ENCODE results near the gene FZR1. TPM values are rescaled to one million over a fixed set of nuclear protein-coding genes. Genes with fewer than 3 reads are reported as not detected.
"Not testable (repeated sequence)": the region's sequence is repeated elsewhere in the genome, so short reads cannot be mapped to it uniquely, and the experiment has no call there.

FZR1 gene
- total RNA-seq, 1 donor from 2014 or later, result 53.9 TPM

DNA sequence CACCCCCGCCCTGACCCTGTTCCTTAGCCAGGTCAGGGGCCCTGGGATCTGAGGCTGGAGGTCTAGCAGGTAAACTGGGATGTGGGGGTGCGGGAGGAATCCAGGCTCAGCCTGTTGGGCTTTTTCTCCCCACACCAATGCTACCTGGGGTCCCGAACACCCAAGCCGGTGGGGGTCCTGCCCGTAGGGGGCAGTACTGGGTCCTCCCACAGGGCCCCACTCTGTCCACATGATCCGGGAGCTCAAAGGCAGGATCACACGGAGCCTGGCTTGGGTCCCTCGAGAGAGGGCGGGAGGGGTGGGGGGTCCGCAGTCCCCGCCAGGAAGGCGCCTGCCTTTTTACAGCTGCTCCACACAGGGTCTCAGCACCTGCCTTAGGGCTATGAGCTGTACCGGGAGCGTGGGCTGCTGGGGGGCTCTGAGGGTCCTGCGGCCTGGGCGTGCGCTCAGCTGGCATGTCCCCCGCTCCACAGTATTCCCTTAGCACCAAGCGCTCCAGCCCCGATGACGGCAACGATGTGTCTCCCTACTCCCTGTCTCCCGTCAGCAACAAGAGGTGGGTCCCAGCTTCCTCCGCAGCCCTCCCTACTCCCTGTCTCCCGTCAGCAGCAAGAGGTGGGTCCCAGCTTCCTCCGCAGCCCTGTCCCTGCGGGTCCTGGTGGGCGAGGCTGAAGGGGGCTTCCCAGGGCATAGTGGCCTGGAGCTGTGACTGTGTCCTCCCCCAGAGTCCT lies 20.6 kb downstream of the FZR1 start:
- TF ChIP-seq, protein P1, sequence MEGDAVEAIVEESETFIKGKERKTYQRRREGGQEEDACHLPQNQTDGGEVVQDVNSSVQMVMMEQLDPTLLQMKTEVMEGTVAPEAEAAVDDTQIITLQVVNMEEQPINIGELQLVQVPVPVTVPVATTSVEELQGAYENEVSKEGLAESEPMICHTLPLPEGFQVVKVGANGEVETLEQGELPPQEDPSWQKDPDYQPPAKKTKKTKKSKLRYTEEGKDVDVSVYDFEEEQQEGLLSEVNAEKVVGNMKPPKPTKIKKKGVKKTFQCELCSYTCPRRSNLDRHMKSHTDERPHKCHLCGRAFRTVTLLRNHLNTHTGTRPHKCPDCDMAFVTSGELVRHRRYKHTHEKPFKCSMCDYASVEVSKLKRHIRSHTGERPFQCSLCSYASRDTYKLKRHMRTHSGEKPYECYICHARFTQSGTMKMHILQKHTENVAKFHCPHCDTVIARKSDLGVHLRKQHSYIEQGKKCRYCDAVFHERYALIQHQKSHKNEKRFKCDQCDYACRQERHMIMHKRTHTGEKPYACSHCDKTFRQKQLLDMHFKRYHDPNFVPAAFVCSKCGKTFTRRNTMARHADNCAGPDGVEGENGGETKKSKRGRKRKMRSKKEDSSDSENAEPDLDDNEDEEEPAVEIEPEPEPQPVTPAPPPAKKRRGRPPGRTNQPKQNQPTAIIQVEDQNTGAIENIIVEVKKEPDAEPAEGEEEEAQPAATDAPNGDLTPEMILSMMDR (conservative IDR thresholded peaks at IDR 0.05; ENCODE audit: low read depth, low read length), result peak; percentile 29
- no peak for DNase-seq (ENCODE audit: low read depth)
- H3K4me3 ChIP-seq (ENCODE audit: low read depth, low read length), result no peak overlapping the region

DNA sequence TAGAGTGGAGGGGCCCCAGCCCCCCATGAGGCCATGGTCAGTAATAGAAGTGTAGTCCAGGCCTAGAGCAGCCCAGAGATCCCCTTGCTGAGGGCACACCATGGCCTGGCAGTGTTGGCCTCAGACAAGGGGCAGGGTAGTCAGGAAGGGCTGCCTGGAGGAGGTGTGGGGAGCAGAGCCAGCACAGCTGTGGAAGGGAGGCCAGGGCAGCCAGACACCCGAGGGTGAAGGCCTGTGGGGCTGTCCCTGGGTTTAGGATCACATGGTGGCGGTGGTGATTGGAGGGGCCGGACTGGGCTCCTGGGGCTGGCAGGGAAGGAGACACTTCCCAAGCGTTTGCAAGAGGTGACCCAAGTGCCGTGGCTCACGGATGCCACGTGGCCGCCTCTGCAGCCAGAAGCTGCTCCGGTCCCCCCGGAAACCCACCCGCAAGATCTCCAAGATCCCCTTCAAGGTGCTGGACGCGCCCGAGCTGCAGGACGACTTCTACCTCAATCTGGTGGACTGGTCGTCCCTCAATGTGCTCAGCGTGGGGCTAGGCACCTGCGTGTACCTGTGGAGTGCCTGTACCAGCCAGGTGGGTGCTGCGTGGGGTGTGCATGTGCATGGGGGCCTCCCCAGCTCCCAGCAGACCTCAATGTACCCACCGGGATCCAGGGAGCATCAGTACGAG lies 21.3 kb downstream of the FZR1 start:
- TF ChIP-seq, protein P1 (conservative IDR thresholded peaks at IDR 0.05; ENCODE audit: low read depth, low read length), result no peak

DNA sequence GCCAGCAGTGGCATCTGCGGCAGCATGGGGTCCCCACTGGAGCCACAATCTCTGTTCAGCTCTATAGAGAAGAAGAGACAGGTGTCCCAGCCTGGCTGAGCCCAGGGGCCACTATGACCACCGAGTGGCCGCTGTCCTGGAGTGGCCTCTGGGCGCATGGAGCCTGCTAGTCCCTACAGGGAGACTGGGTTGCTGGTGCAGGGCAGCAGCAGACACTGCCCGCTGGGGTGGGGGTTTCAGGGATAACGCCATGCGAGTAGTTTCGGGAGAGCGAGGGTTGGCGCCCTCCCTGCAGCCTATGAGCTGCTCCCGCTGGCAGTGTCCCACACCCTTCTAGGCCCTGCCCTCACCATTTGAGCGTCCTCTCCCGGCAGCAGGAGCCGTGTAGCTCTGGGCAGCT lies 22.0 kb downstream of the FZR1 start:
- TF ChIP-seq, protein P1 (conservative IDR thresholded peaks at IDR 0.05; ENCODE audit: low read depth, low read length), result no peak
- no peak for DNase-seq (ENCODE audit: low read depth)
- no peak overlapping the region for H3K4me3 ChIP-seq (ENCODE audit: low read depth, low read length)

More for the DNA sequence above, 21.3 kb downstream of the FZR1 start:
- H3K4me3 ChIP-seq (ENCODE audit: low read depth, low read length), result no peak overlapping the region
- DNase-seq (ENCODE audit: low read depth), result no peak

DNA sequence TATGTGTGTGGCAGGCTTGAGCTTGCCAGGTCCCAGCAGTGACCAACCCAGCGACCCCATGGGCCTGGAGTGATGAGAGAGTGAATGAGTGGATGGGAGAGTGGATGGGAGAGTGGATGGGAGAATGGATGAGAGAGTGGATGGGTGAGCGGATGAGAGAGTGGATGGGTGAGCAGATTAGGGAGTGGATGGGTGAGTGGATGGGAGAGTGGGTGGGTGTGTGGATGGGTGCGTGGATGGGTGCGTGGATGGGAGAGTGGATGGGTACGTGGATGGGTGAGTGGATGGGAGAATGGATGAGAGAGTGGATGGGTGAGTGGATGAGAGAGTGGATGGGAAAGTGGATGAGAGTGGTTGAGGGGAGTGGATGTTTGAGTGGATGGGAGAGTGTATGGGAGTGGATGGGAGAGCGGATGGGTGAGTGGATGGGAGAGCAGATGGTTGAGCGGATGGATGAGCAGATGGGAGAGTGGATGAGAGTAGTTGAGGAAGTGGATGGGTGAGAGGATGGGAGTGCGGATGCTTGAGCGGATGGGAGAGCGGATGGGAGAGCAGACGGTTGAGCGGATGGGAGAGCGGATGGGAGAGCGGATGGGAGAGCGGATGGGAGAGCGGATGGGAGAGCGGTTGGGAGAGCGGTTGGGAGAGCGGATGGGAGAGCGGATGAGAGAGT lies 22.6 kb downstream of the FZR1 start:
- DNase-seq (ENCODE audit: low read depth), result no peak
- TF ChIP-seq, protein P1 (conservative IDR thresholded peaks at IDR 0.05; ENCODE audit: low read depth, low read length), result no peak
- no peak overlapping the region for H3K4me3 ChIP-seq (ENCODE audit: low read depth, low read length)

DNA sequence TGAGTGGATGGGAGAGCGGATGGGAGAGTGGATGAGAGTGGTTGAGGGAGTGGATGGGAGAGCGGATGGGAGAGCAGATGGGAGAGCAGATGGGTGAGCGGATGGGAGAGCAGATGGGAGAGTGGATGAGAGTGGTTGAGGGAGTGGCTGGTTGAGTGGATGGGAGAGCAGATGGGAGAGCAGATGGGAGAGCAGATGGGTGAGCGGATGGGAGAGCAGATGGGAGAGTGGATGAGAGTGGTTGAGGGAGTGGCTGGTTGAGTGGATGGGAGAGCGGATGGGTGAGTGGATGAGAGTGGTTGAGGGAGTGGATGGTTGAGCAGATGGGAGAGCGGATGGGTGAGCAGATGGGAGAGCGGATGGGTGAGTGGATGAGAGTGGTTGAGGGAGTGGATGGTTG lies 23.2 kb downstream of the FZR1 start:
- not testable (repeated sequence) for H3K4me3 ChIP-seq (ENCODE audit: low read depth, low read length); DNase-seq (ENCODE audit: low read depth)

DNA sequence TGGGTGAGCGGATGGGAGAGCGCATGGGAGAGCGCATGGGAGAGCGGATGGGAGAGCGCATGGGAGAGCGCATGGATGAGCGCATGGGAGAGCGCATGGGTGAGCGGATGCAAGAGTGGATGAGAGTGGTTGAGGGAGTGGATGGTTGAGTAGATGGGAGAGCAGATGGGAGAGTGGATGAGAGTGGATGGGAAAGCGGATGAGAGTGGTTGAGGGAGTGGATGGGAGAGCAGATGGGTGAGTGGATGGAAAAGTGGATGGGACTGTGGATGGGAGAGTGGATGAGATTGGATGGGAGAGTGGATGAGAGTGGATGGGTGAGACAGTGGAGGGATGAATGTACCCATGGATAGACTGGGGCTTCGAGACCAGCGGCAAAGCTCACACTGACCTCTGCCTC lies 24.3 kb downstream of the FZR1 start:
- DNase-seq (ENCODE audit: low read depth), result no peak
- TF ChIP-seq, protein P1 (conservative IDR thresholded peaks at IDR 0.05; ENCODE audit: low read depth, low read length), result no peak

DNA sequence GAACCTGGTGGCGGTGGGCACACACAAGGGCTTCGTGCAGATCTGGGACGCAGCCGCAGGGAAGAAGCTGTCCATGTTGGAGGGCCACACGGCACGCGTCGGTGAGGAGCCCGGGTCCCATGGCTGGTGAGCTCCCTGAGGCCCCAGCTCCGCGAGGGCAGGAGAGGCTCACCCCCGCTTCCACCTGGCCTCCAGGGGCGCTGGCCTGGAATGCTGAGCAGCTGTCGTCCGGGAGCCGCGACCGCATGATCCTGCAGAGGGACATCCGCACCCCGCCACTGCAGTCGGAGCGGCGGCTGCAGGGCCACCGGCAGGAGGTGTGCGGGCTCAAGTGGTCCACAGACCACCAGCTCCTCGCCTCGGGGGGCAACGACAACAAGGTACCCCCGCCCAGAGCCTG lies 25.6 kb downstream of the FZR1 start:
- TF ChIP-seq, protein P1 (conservative IDR thresholded peaks at IDR 0.05; ENCODE audit: low read depth, low read length), result no peak
- no peak for DNase-seq (ENCODE audit: low read depth)
- no peak overlapping the region for H3K4me3 ChIP-seq (ENCODE audit: low read depth, low read length)

More for the DNA sequence above, 24.3 kb downstream of the FZR1 start:
- H3K4me3 ChIP-seq (ENCODE audit: low read depth, low read length), result no peak overlapping the region
